T-helper 2 cell treated with Interferon-gamma antibody and Interleukin-4, amounts not matched to agents 5 μg/mL and 100 μg/mL, for 36 hours (primary cell): ENCODE measurements around the gene PRKG2.

Experiments used
- DNase-seq: peaks from one replicate; pipeline ENCODE4 v3.0.0; 2021; ENCODE audit warnings: low spot score
- H3K27ac Mint-ChIP-seq: one replicate; pipeline ENCODE4 v1.8.0; 2021; ENCODE audit warnings: mild to moderate bottlenecking, mixed read lengths
- H3K27me3 Mint-ChIP-seq: one replicate; pipeline ENCODE4 v1.8.0; 2021; ENCODE audit warnings: low read depth, mixed read lengths
- H3K36me3 Mint-ChIP-seq: one replicate; pipeline ENCODE4 v1.8.0; 2021; ENCODE audit warnings: low read depth, mixed read lengths
- H3K4me1 Mint-ChIP-seq: one replicate; pipeline ENCODE4 v1.8.0; 2021; ENCODE audit warnings: low read depth, mixed read lengths
- H3K4me3 Mint-ChIP-seq: one replicate; pipeline ENCODE4 v1.8.0; 2022; ENCODE audit warnings: mild to moderate bottlenecking, moderate library complexity, mixed read lengths
- H3K9me3 Mint-ChIP-seq: one replicate; pipeline ENCODE4 v1.8.0; 2021; ENCODE audit warnings: mixed read lengths

Gene PRKG2, protein sequence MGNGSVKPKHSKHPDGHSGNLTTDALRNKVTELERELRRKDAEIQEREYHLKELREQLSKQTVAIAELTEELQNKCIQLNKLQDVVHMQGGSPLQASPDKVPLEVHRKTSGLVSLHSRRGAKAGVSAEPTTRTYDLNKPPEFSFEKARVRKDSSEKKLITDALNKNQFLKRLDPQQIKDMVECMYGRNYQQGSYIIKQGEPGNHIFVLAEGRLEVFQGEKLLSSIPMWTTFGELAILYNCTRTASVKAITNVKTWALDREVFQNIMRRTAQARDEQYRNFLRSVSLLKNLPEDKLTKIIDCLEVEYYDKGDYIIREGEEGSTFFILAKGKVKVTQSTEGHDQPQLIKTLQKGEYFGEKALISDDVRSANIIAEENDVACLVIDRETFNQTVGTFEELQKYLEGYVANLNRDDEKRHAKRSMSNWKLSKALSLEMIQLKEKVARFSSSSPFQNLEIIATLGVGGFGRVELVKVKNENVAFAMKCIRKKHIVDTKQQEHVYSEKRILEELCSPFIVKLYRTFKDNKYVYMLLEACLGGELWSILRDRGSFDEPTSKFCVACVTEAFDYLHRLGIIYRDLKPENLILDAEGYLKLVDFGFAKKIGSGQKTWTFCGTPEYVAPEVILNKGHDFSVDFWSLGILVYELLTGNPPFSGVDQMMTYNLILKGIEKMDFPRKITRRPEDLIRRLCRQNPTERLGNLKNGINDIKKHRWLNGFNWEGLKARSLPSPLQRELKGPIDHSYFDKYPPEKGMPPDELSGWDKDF

DNA sequence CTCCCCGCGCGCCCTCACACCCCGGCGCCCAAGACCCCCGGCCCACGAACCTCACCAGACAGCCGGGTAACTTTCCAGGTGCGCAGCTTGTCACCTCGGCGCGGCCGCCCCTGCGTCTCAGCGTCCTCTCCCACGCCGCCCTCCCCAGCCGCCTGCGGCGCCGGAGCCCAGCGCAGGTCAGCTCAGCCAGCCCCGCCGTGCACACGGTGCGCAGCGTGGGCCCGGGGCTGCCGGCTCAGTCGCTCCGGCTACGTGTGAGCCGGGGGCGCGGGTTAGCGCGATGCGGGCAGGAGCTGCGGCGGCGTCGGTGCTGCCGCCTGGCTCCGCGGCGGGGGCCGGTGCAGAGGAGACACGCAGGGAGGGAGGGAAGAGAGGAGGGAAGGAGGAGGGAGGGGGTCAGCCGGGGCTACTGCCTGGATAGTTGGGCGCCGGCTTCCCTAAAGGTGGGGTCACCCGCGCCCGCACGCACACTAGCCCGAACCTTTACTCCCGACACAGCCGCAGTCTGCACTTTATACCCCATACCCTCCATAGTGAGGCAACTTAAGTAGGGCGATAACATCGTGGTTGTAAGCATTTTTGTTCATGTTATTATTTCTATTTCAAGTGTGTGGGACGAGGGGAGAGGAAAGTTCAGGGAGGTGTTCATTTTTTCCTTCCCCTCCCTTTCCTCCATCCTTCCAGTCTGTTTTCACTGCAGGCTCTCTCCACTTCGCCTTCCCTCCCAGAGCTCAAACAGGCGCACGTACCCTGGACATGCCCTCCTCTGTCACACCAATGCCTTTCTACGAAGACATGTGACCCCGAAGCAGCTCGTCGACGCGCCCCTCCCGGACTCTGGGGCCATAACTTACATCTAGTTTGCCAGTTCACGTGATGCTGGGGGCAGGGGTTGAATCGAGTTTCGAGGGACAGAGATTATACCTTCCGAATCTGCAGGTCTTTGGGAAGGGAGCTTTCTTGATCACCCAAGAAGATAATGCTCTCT lies at the start of gene PRKG2:
Gene PRKG2, minus strand, starts transcription at position 342 of the 988 bp plus-strand sequence. CDS start 10,175 bp downstream, outside the sequence.
- Mint-ChIP-seq H3K27me3 (peaks cover 40% of the 10 kb centered on the region), H3K4me1 (peaks cover 2% of the 10 kb centered on the region), H3K4me3 (peak within 1 kb of the TSS; percentile 59), H3K27ac (peak within 1 kb of the TSS; percentile 24), H3K36me3 (no peaks in the 10 kb centered on the region), H3K9me3 (no peaks in the 10 kb centered on the region)
- peak; percentile 7 for DNase-seq

GRCh38 chr4:81260443-81261101 lies 45.5 kb upstream of the PRKG2 start:
- H3K4me3 Mint-ChIP-seq, result no peak overlapping the region

GRCh38 chr4:81258841-81259550 lies 44.0 kb upstream of the PRKG2 start:
- Mint-ChIP-seq H3K27ac (no peak overlapping the region), H3K4me3 (no peak overlapping the region), H3K9me3 (no peaks in the 10 kb centered on the region), H3K4me1 (no peaks in the 10 kb centered on the region), H3K27me3 (no peaks in the 10 kb centered on the region), H3K36me3 (no peaks in the 10 kb centered on the region)
- no peak for DNase-seq

More at GRCh38 chr4:81260443-81261101, 45.5 kb upstream of the PRKG2 start:
- no peaks in the 10 kb centered on the region for H3K9me3 Mint-ChIP-seq
- no peaks in the 10 kb centered on the region for H3K36me3 Mint-ChIP-seq
- no peak for DNase-seq
- H3K27me3 Mint-ChIP-seq, result no peaks in the 10 kb centered on the region
- no peaks in the 10 kb centered on the region for H3K4me1 Mint-ChIP-seq
- H3K27ac Mint-ChIP-seq, result no peak overlapping the region

GRCh38 chr4:81257816-81258215 lies 42.8 kb upstream of the PRKG2 start:
- H3K27me3 Mint-ChIP-seq, result no peaks in the 10 kb centered on the region
- H3K4me1 Mint-ChIP-seq, result no peaks in the 10 kb centered on the region
- no peaks in the 10 kb centered on the region for H3K36me3 Mint-ChIP-seq
- no peak overlapping the region for H3K27ac Mint-ChIP-seq
- no peaks in the 10 kb centered on the region for H3K9me3 Mint-ChIP-seq
- no peak overlapping the region for H3K4me3 Mint-ChIP-seq
- DNase-seq, result no peak

GRCh38 chr4:81257021-81257420 lies 42.0 kb upstream of the PRKG2 start:
- Mint-ChIP-seq H3K27ac (no peak overlapping the region), H3K36me3 (no peaks in the 10 kb centered on the region), H3K4me1 (no peaks in the 10 kb centered on the region), H3K9me3 (no peaks in the 10 kb centered on the region), H3K4me3 (no peak overlapping the region), H3K27me3 (no peaks in the 10 kb centered on the region)
- no peak for DNase-seq

GRCh38 chr4:81256059-81256970 lies 41.3 kb upstream of the PRKG2 start:
- H3K9me3 Mint-ChIP-seq, result no peaks in the 10 kb centered on the region
- DNase-seq, result no peak

DNA sequence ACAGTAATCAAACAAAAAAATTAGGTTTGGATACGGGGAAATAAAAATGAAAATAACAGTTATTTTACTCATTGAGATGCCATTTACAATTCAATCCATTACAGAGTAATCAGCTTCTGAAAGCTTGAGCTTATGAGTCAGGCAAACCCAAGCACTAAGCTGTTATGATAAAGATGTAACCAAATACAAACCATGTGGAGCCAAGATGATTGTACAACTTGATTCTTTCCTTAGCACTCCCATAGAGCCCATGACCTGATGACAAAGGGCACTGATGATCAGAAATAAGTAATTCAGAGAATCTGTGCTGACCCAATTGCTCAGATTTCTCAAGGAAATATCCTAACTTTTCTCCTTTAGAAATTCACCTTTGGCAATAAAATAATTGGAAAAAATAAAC lies 40.5 kb upstream of the PRKG2 start:
- no peak overlapping the region for H3K4me3 Mint-ChIP-seq

More at GRCh38 chr4:81256059-81256970, 41.3 kb upstream of the PRKG2 start:
- no peak overlapping the region for H3K4me3 Mint-ChIP-seq
- H3K4me1 Mint-ChIP-seq, result no peaks in the 10 kb centered on the region
- H3K27me3 Mint-ChIP-seq, result no peaks in the 10 kb centered on the region
- H3K36me3 Mint-ChIP-seq, result no peaks in the 10 kb centered on the region
- H3K27ac Mint-ChIP-seq, result no peak overlapping the region

DNA sequence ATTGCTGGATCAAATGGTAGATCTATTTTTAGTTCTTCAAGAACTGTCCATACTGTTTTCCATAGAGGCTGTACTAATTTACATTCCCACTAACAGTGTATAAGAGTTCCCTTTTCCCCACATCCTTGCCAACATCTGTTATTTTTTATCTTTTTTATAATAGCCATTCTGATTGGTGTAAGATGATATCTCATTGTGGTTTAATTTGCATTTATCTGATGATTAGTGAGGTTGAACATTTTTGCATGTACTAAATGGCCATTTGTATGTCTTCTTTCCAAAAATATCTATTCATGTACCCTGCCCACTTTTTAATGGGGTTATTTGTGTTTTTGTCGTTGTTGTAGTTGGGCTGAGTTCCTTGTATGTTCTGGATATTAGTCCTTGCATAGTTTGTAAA lies 35.4 kb upstream of the PRKG2 start:
- H3K4me3 Mint-ChIP-seq, result no peak overlapping the region
- H3K36me3 Mint-ChIP-seq, result no peaks in the 10 kb centered on the region
- H3K4me1 Mint-ChIP-seq, result no peaks in the 10 kb centered on the region
- no peaks in the 10 kb centered on the region for H3K9me3 Mint-ChIP-seq
- peaks cover 2% of the 10 kb centered on the region for H3K27me3 Mint-ChIP-seq
- H3K27ac Mint-ChIP-seq, result no peak overlapping the region
- no peak for DNase-seq

More for the DNA sequence above, 40.5 kb upstream of the PRKG2 start:
- H3K36me3 Mint-ChIP-seq, result no peaks in the 10 kb centered on the region
- no peaks in the 10 kb centered on the region for H3K4me1 Mint-ChIP-seq
- DNase-seq, result no peak
- H3K9me3 Mint-ChIP-seq, result no peaks in the 10 kb centered on the region
- no peaks in the 10 kb centered on the region for H3K27me3 Mint-ChIP-seq
- H3K27ac Mint-ChIP-seq, result no peak overlapping the region

GRCh38 chr4:81245218-81246009 lies 30.4 kb upstream of the PRKG2 start:
- Mint-ChIP-seq H3K4me1 (no peaks in the 10 kb centered on the region), H3K4me3 (no peak overlapping the region), H3K27me3 (peaks cover 2% of the 10 kb centered on the region), H3K9me3 (no peaks in the 10 kb centered on the region), H3K27ac (no peak overlapping the region), H3K36me3 (no peaks in the 10 kb centered on the region)
- no peak for DNase-seq

DNA sequence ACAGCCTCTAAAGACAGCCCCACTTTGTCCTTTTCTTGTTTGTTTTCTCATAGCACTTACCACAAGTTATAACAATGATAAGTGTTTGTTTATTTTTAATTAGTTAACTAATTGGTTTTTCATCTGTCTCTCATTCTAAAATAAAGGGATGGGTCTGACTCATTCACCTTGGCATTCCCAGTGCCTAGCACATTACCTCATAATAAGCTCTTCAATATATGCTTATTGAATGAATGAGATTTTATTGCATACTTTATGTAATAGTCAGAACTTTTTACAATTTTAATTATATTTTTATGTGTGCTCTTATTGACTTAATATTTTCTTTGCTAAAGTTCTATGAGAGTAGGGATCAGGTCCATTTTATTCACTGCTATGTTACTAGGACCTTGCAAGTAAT lies 22.8 kb upstream of the PRKG2 start:
- no peaks in the 10 kb centered on the region for H3K4me1 Mint-ChIP-seq
- H3K27ac Mint-ChIP-seq, result no peak overlapping the region
- H3K9me3 Mint-ChIP-seq, result no peaks in the 10 kb centered on the region
- no peak overlapping the region for H3K4me3 Mint-ChIP-seq
- no peak for DNase-seq
- H3K36me3 Mint-ChIP-seq, result no peaks in the 10 kb centered on the region
- no peaks in the 10 kb centered on the region for H3K27me3 Mint-ChIP-seq

DNA sequence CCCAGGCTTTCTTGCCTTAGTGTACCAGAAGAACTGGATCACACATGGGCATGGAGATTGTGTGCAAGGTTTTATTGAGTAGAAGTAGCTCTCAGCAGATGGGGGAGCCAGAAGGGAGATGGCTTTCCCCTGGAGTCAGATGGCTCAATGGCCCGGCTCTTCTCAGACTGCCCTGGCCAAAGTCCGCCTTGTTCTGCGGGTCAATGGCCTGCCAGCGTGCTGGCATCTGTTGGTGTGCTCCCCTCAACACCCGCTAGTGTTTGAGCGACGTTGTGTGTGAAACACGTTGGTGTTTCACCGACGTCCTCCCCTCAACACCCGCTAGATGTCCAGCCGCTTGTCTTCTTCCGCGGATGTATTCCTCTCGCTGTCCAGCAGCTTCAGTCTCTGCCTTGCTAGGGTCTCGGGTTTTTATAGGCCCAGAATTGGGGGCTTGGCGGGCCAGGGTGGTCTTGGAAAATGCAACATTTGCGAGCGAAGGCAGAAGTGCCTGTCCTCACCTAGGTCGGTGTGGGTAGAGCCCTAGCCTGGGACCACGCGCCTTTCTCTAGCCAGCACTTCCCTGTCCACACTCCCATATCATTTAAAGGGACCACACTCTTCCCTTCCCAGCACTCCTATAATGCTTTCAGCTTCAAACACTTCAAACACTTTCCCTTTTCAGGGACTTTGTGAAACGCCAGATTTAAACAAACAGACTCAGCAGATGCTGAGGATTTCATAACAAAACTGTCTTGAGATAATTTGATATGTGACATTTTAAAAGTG lies 21.1 kb upstream of the PRKG2 start:
- Mint-ChIP-seq H3K27ac (no peak overlapping the region), H3K4me1 (no peaks in the 10 kb centered on the region), H3K36me3 (no peaks in the 10 kb centered on the region), H3K9me3 (no peaks in the 10 kb centered on the region), H3K27me3 (no peaks in the 10 kb centered on the region), H3K4me3 (no peak overlapping the region)
- DNase-seq, result no peak
